ENCODE results near the gene FBXW8.

Gene FBXW8

DNA sequence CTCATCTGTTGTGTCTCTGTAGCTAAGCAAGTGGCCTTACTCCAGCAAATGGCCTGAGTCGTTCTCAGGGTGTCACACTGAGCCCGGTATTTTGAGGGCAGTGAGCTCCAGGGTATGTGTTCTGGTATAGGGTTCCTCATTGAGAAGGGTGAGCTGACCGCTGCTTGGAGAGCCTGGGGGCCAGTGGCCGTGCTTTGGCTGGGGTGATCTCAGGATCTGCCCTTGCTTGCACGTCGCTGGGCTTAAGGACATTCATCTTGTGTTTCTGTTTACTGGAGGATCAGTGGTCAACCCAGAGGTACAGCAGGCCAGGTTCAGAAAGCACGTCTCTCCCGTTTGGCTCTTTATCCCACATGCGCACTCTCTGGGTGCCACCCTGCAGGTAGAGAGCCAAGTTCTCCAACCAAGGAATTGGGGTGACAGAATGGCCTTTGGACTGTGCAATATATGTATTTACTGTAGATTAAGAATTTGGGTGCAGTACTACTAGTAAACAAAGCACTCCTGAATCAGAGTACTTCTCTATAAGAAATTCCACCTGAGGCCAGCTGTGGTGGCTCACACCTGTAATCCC lies 52.1 kb downstream of the FBXW8 start:
- no peak overlapping the region for H3K4me3 ChIP-seq (replicated peaks; ENCODE audit: low read depth, low read length)
- TF ChIP-seq, protein P1, sequence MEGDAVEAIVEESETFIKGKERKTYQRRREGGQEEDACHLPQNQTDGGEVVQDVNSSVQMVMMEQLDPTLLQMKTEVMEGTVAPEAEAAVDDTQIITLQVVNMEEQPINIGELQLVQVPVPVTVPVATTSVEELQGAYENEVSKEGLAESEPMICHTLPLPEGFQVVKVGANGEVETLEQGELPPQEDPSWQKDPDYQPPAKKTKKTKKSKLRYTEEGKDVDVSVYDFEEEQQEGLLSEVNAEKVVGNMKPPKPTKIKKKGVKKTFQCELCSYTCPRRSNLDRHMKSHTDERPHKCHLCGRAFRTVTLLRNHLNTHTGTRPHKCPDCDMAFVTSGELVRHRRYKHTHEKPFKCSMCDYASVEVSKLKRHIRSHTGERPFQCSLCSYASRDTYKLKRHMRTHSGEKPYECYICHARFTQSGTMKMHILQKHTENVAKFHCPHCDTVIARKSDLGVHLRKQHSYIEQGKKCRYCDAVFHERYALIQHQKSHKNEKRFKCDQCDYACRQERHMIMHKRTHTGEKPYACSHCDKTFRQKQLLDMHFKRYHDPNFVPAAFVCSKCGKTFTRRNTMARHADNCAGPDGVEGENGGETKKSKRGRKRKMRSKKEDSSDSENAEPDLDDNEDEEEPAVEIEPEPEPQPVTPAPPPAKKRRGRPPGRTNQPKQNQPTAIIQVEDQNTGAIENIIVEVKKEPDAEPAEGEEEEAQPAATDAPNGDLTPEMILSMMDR (IDR thresholded peaks at IDR 0.05; ENCODE audit: low read depth, low read length, missing control alignments) = no peak
- no peak for DNase-seq (ENCODE audit: extremely low read depth, low read depth)

DNA sequence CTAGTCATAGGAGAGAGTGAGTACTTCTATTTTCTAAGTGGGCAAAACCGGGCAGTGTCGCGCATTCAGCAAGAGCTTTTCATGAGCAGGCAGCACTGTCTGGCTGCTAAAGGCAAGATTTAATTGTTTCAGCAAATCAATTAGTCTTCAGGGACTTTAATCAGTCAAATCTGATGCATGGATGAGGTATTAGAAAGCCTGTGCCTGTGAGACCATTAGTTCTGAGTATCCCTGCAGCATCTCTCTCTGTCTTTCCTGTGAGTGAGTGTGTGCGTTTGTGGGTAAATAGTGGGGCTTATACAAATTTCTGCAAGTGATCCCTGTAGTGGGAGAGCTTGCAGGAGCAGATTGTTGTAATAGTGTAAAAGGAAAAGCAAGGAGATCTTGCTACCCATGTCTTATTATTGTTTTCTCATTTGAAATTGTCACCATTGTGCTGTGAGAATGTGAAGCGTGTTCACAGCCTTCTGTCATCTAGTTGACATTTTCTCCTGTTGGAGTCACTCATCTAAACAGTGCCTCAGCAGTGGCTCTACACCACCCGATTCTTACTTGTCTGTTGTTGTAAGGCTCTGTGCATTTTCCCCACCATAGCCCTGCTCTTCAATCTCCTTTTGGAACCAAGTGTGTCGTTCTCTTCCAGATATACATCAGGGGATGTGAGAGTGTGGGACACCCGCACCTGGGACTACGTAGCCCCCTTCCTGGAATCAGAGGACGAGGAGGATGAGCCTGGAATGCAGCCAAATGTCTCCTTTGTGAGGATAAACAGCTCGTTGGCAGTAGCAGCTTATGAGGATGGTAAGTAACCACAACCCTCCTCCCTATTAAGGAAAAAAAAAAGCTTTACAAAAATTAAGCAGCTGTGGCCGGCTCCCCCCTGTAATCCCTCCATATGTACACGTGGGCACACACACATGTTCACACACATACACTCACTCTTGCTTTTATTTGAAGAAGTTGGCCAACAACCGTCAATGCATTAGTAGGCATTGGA lies 53.6 kb downstream of the FBXW8 start:
- TF ChIP-seq, protein P1 (IDR thresholded peaks at IDR 0.05; ENCODE audit: low read depth, low read length, missing control alignments) = no peak
- no peak for DNase-seq (ENCODE audit: extremely low read depth, low read depth)
- H3K4me3 ChIP-seq (replicated peaks; ENCODE audit: low read depth, low read length) = no peak overlapping the region

DNA sequence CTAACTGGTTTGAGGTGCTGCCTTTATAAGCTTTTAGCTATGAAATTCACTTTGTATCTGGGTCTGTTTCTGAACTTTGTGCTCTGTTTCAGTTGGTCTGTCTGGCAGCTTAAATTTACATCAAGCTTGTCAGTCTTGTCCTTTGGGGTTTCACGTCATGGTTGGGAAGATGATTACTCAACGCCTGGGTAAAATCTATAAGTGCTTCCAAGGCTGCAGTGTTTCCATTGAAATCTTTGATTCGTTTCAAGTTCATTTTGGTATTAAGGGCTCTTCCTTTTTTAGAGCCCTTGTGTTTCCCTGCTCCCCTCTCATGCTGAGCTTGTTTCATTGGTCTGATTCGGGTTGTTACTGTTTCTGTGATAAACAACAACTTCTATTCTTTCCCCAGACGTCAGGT lies 58.2 kb downstream of the FBXW8 start:
- DNase-seq (ENCODE audit: extremely low read depth, low read depth) = no peak
- TF ChIP-seq, protein P1 (IDR thresholded peaks at IDR 0.05; ENCODE audit: low read depth, low read length, missing control alignments) = no peak
- H3K4me3 ChIP-seq (replicated peaks; ENCODE audit: low read depth, low read length) = no peak overlapping the region

DNA sequence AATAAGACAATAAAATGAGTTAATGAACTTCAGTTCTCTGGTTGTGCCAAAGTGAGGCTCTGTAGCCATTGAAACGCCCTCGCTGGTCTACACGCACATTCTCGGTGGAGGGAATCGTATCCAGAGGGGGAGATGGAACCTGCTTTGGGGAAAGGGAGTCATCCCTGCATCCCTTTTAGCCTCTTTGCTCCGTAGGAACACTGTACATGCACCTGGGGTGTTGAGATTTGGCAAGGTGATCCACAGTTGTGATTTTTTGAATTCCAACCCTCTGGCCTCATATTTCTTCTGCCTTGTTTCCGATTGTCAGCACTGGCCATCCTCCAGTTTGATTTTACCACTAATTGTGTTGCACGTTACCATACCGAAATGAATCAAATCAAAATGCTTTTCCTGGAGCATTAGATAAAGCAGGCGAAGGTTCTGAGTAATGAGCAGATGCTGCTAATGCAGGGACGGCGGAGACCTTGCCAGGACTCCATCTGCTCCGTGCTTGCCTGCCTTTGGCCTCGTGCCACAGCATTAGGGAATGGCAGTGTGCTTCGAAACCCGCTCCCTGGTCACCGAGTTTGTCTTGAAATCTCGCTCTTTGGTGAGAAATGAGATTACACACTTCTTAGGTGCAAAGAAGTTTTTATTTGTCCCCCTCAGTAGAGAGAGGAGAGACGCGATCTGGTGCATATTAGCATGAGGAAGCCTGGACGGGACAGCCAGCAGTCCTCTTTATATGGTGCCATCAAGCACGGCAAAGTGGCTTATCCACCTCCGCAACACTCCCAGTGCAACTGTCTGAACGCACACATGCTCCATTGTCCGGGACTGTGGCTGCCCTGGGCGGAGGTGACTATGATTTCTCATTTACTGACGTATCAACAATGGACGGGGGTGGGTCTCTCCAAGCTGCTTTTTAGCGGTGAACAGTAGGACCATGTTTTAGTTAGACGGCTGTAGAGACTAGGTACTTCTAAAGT lies 59.1 kb downstream of the FBXW8 start:
- H3K4me3 ChIP-seq (replicated peaks; ENCODE audit: low read depth, low read length) = no peak overlapping the region
- DNase-seq (ENCODE audit: extremely low read depth, low read depth) = no peak
- TF ChIP-seq, protein P1 (IDR thresholded peaks at IDR 0.05; ENCODE audit: low read depth, low read length, missing control alignments) = no peak

DNA sequence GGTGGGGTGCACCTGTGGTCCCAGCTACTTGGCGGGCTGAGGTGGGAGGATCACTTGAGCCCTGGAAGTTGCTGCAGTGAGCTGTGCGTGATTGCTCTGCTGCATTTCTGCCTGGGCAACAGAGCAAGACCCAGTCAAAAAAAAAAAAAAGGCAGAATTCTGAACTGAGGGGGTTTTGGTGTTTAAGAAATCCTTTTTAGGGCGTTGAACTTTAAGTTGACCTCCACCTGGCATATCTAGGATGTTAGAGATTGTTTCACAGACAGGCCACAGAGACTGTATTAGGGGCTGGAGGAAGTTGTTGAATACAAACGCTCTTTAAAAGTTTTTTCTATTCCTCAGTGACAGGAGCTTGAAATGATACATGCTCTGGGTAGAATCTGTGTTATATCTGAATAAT lies 60.5 kb downstream of the FBXW8 start:
- H3K4me3 ChIP-seq (replicated peaks; ENCODE audit: low read depth, low read length) = no peak overlapping the region
- TF ChIP-seq, protein P1 (IDR thresholded peaks at IDR 0.05; ENCODE audit: low read depth, low read length, missing control alignments) = no peak
- no peak for DNase-seq (ENCODE audit: extremely low read depth, low read depth)

DNA sequence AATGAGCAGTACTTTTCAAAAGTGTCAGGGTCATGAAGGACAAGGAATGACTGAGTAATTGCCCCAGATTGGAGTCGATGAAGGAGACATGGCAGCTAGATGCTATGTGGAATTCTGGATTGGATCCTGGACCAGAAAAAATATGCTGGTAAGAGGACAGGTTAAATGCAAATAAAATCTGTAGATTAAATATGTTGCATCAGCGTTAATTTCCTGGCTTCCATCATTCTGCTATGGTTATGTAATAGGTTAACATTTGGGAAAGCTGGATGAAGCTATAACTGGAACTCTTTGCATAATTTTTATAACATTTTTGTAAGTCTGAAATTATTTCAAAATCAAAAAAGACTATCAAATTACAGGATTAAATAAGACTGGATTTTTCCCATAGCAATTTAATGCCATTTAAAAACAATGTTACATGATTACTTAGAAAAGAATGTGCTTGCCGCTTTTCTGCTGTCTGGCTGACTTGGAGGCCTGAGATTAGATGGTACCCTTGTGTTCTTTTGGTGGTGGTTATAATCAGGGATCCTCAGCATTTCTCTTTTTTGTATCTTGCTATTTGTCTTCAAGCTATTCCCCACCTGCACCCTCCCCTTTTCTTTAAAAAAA lies 65.1 kb downstream of the FBXW8 start:
- no peak for DNase-seq (ENCODE audit: extremely low read depth, low read depth)
- TF ChIP-seq, protein P1 (IDR thresholded peaks at IDR 0.05; ENCODE audit: low read depth, low read length, missing control alignments) = no peak
- H3K4me3 ChIP-seq (replicated peaks; ENCODE audit: low read depth, low read length) = no peak overlapping the region
